K562 (cell line): ENCODE measurements around the gene MEA1. TPM values are rescaled to one million over a fixed set of nuclear protein-coding genes. Genes with fewer than 3 reads are reported as not detected.

Source experiments
- GATAD2B ChIP-seq: fragments of 450-650 bp; IDR thresholded peaks from 2 replicates; pipeline ENCODE4 v1.6.1; 2017; ENCODE audit warnings: mild to moderate bottlenecking, borderline replicate concordance
- IFI16 ChIP-seq: fragments of 250-450 bp; sonication (Bioruptor Pico); IDR thresholded peaks from 2 replicates; pipeline ENCODE4 v2.1.2; 2022; ENCODE audit warnings: mild to moderate bottlenecking, inconsistent platforms
- KAT7 ChIP-seq: sonication (generic); formaldehyde crosslinking; IDR thresholded peaks from 2 replicates; pipeline ENCODE4 v1.8.0; 2022; ENCODE audit warnings: missing genetic modification reagents, mild to moderate bottlenecking, borderline replicate concordance
- MCM7 ChIP-seq, 2 experiments: fragments of 450-650 bp; IDR thresholded peaks; 2 replicates each; pipeline ENCODE4 v1.6.1; 2016 to 2018
- MIER1 ChIP-seq: fragments of 450-650 bp; IDR thresholded peaks from 2 replicates; pipeline ENCODE4 v1.6.1; 2016; ENCODE audit warnings: antibody characterized with exemption, mild to moderate bottlenecking, low read depth
- PCBP1 ChIP-seq: fragments of 200-400 bp; formaldehyde crosslinking; IDR thresholded peaks from 2 replicates; pipeline ENCODE4 v1.6.1; 2018; ENCODE audit warnings: mild to moderate bottlenecking, low read depth, low read length; ENCODE audit not compliant: poor library complexity, severe bottlenecking
- RUNX1 ChIP-seq: sonication (generic); IDR thresholded peaks from 2 replicates; pipeline ENCODE4 v1.6.1; 2016; ENCODE audit warnings: antibody characterized with exemption, low read depth
- SIN3B ChIP-seq: fragments of 450-650 bp; IDR thresholded peaks from 2 replicates; pipeline ENCODE4 v1.6.1; 2017; ENCODE audit warnings: low read depth, mild to moderate bottlenecking, moderate library complexity
- STAT5B ChIP-seq: fragments of 250-450 bp; sonication (Bioruptor Pico); IDR thresholded peaks from 2 replicates; pipeline ENCODE4 v1.8.0; 2021; ENCODE audit warnings: mild to moderate bottlenecking, inconsistent platforms
- ZFP1 ChIP-seq: fragments of 450-650 bp; formaldehyde crosslinking; IDR thresholded peaks from 2 replicates; pipeline ENCODE4 v1.4.0; 2020; ENCODE audit warnings: mild to moderate bottlenecking, mixed read lengths
- ZNF707 ChIP-seq: fragments of 250-450 bp; sonication (Bioruptor Pico); conservative IDR thresholded peaks from 2 replicates; pipeline ENCODE4 v1.8.0; 2022; ENCODE audit warnings: inconsistent platforms, mild to moderate bottlenecking, moderate library complexity
- polyA plus RNA-seq, 8 experiments: library from polyadenylated mRNA; depleted of rRNA in 4 of 8; stranded (reverse) in 5 of 8; unstranded in 3 of 8; fragments of >200 nt; fragmentation: Nextera tagmentation in 2 of 8; fragmentation: Illumina TruSeq in 1 of 8; extraction: Ambion mirVana in 2 of 8; extraction: Trizol in 1 of 8; gene quantifications; 2 replicates each; pipeline versions ENCODE4 v1.2.1 to v1.2.3, GENCODE V29; 2011 to 2014; ENCODE audit warnings: inconsistent platforms in 1 of 8, missing spikeins in 1 of 8
- total RNA-seq, 7 experiments: library from RNA; depleted of rRNA in 6 of 7; stranded (reverse); fragments of >200 nt in 6 of 7; fragmentation: Illumina TruSeq in 2 of 7; extraction: Trizol in 2 of 7; gene quantifications; 2 replicates each; pipeline versions ENCODE4 v1.2.1 to v1.2.3, GENCODE V29; 2011 to 2021; ENCODE audit warnings: low replicate concordance in 1 of 7
- TF ChIP-seq, protein P1 (sequence below), 2 experiments: fragments of 450-650 bp; IDR thresholded peaks; 2 replicates each; pipeline ENCODE4 v1.6.1; 2016
- TF ChIP-seq, protein P2 (sequence below), 2 experiments: IDR thresholded peaks in 1 of 2; conservative IDR thresholded peaks in 1 of 2; 2 replicates each; pipeline ENCODE4 v1.6.1; 2016; ENCODE audit warnings: low read depth in 2 of 2, mild to moderate bottlenecking in 1 of 2, missing compliant biosample characterization in 1 of 2, missing genetic modification characterization in 1 of 2, moderate library complexity in 1 of 2
- TF ChIP-seq, protein P3 (sequence below): fragments of 250-450 bp; sonication (Bioruptor Pico); IDR thresholded peaks from 2 replicates; pipeline ENCODE4 v1.9.0; 2021; ENCODE audit warnings: mild to moderate bottlenecking
- TF ChIP-seq, protein P4 (sequence below): fragments of 250-450 bp; sonication (Bioruptor Pico); IDR thresholded peaks from 2 replicates; pipeline ENCODE4 v1.5.0; 2020; ENCODE audit warnings: mild to moderate bottlenecking, borderline replicate concordance
- TF ChIP-seq, protein P5 (sequence below): IDR thresholded peaks from 2 replicates; pipeline ENCODE4 v1.6.1; 2016; ENCODE audit warnings: missing genetic modification characterization, missing compliant biosample characterization
- TF ChIP-seq, protein P6 (sequence below): fragments of 450-650 bp; formaldehyde crosslinking; IDR thresholded peaks from 2 replicates; pipeline ENCODE4 v1.4.0; 2020; ENCODE audit warnings: mild to moderate bottlenecking, moderate library complexity

Gene MEA1
- total and polyA plus RNA-seq, 9 of the 15 experiments (the other 6 are each of a cell fraction or from before 2014, with no cell fraction given): 86.8 to 210 (median 152) TPM

DNA sequence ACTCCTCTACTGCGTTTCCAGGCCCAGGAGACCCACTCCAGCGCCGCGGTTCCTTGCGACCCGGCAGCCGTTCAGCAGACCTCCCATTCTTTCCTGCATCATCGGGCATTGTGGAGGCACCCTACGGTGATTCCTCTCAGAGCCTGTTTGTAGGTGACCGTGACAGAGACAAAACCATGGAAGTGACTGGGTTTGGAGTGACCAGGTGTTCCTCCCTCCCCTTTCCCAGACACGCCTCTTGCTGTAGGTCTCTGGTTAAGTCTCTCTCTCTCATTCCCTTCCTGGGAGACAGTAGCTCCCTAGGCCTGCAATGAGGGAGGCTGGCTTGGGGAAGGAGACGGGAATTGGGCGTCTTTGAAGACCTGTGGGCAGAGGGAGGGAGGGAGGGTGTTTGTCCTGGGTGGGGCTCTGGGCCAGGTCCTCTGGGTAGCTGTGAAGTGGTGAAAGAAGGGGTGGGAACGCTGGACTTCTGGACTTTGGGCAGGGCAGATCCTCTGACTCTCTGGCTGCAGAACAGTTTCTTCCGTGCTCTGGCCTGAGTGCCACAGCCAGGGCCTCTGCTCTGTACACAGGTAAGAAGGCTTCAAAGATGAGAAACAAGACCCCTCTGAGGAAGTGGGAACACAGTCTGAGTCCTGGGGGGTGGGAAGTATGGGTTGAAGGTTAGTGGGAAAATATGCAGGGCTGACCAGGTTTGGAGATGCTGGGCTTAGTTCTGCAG, 46.4 kb upstream of the MEA1 start (continued):
- TF ChIP-seq, protein P1, sequence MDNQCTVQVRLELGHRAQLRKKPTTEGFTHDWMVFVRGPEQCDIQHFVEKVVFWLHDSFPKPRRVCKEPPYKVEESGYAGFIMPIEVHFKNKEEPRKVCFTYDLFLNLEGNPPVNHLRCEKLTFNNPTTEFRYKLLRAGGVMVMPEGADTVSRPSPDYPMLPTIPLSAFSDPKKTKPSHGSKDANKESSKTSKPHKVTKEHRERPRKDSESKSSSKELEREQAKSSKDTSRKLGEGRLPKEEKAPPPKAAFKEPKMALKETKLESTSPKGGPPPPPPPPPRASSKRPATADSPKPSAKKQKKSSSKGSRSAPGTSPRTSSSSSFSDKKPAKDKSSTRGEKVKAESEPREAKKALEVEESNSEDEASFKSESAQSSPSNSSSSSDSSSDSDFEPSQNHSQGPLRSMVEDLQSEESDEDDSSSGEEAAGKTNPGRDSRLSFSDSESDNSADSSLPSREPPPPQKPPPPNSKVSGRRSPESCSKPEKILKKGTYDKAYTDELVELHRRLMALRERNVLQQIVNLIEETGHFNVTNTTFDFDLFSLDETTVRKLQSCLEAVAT (IDR thresholded peaks at IDR 0.05): 0 out of 4 replicates have a peak, but pooled peaks of 1 of the 2 experiments have one; percentile 35
- TF ChIP-seq, protein P2, sequence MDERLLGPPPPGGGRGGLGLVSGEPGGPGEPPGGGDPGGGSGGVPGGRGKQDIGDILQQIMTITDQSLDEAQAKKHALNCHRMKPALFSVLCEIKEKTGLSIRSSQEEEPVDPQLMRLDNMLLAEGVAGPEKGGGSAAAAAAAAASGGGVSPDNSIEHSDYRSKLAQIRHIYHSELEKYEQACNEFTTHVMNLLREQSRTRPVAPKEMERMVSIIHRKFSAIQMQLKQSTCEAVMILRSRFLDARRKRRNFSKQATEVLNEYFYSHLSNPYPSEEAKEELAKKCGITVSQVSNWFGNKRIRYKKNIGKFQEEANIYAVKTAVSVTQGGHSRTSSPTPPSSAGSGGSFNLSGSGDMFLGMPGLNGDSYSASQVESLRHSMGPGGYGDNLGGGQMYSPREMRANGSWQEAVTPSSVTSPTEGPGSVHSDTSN (CRISPR knock-in tag; IDR thresholded peaks at IDR 0.05; ENCODE audit: low read depth): no peak
- TF ChIP-seq, protein P2 (tag; conservative IDR thresholded peaks at IDR 0.05; ENCODE audit: low read depth): no peak
- TF ChIP-seq, protein P3, sequence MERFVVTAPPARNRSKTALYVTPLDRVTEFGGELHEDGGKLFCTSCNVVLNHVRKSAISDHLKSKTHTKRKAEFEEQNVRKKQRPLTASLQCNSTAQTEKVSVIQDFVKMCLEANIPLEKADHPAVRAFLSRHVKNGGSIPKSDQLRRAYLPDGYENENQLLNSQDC (CRISPR knock-in tag): no peak
- TF ChIP-seq RUNX1: no peak
- TF ChIP-seq KAT7 (CRISPR knock-in tag): peak; percentile 88; the same call in 1 of the 2 replicates
- no peak for TF ChIP-seq STAT5B (CRISPR knock-in tag)
- TF ChIP-seq ZNF707 (CRISPR knock-in tag): no peak
- TF ChIP-seq MIER1: 0 out of 2 replicates have a peak, but pooled peaks have one; percentile 9
- TF ChIP-seq, protein P4, sequence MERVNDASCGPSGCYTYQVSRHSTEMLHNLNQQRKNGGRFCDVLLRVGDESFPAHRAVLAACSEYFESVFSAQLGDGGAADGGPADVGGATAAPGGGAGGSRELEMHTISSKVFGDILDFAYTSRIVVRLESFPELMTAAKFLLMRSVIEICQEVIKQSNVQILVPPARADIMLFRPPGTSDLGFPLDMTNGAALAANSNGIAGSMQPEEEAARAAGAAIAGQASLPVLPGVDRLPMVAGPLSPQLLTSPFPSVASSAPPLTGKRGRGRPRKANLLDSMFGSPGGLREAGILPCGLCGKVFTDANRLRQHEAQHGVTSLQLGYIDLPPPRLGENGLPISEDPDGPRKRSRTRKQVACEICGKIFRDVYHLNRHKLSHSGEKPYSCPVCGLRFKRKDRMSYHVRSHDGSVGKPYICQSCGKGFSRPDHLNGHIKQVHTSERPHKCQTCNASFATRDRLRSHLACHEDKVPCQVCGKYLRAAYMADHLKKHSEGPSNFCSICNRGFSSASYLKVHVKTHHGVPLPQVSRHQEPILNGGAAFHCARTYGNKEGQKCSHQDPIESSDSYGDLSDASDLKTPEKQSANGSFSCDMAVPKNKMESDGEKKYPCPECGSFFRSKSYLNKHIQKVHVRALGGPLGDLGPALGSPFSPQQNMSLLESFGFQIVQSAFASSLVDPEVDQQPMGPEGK (CRISPR knock-in tag): no peak
- no peak for TF ChIP-seq GATAD2B
- TF ChIP-seq, protein P5, sequence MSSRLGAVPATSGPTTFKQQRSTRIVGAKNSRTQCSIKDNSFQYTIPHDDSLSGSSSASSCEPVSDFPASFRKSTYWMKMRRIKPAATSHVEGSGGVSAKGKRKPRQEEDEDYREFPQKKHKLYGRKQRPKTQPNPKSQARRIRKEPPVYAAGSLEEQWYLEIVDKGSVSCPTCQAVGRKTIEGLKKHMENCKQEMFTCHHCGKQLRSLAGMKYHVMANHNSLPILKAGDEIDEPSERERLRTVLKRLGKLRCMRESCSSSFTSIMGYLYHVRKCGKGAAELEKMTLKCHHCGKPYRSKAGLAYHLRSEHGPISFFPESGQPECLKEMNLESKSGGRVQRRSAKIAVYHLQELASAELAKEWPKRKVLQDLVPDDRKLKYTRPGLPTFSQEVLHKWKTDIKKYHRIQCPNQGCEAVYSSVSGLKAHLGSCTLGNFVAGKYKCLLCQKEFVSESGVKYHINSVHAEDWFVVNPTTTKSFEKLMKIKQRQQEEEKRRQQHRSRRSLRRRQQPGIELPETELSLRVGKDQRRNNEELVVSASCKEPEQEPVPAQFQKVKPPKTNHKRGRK (tag): no peak
- TF ChIP-seq, protein P6, sequence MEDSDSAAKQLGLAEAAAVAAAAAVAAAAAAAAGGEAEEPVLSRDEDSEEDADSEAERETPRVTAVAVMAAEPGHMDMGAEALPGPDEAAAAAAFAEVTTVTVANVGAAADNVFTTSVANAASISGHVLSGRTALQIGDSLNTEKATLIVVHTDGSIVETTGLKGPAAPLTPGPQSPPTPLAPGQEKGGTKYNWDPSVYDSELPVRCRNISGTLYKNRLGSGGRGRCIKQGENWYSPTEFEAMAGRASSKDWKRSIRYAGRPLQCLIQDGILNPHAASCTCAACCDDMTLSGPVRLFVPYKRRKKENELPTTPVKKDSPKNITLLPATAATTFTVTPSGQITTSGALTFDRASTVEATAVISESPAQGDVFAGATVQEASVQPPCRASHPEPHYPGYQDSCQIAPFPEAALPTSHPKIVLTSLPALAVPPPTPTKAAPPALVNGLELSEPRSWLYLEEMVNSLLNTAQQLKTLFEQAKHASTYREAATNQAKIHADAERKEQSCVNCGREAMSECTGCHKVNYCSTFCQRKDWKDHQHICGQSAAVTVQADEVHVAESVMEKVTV (CRISPR knock-in tag): no peak
- TF ChIP-seq MCM7 (IDR thresholded peaks at IDR 0.05): no peak
- no peak for TF ChIP-seq ZFP1 (CRISPR knock-in tag)
- TF ChIP-seq PCBP1: no peak
- TF ChIP-seq SIN3B: no peak
- peak; percentile 51; the same call in 1 of the 2 replicates for TF ChIP-seq IFI16 (CRISPR knock-in tag)
